WTC11 (cell line): ENCODE data around the gene CPN1. TPM values are rescaled to one million over a fixed set of nuclear protein-coding genes. Genes with fewer than 3 reads are reported as not detected.

Source experiments
- ATAC-seq: fragments of 200-7000 bp; cut with Tn5 transposase; 2 replicates; pipeline ENCODE4 v1.10.0; 2021; ENCODE audit warnings: mild to moderate bottlenecking, moderate library complexity
- CTCF ChIA-PET: fragments of 300-600 bp; sonication (Branson Sonifier 250); formaldehyde crosslinking; loops from one replicate; lab custom pipeline; 2021; ENCODE audit warnings: antibody characterized with exemption; lab: Charles Lee
- POLR2A ChIA-PET: fragments of 350-600 bp; sonication (Branson Sonifier 250); formaldehyde crosslinking; loops from one replicate; lab custom pipeline; 2021; ENCODE audit warnings: antibody characterized with exemption; lab: Charles Lee
- DNase-seq: peaks from one replicate; pipeline ENCODE4 v3.0.0; 2021; ENCODE audit warnings: low spot score
- H3K27ac Mint-ChIP-seq: 2 replicates; pipeline ENCODE4 v1.8.0; 2021; ENCODE audit warnings: mixed read lengths
- H3K27me3 Mint-ChIP-seq: 2 replicates; pipeline ENCODE4 v1.8.0; 2021; ENCODE audit warnings: low read depth, mild to moderate bottlenecking, moderate library complexity, mixed read lengths
- H3K36me3 Mint-ChIP-seq: 2 replicates; pipeline ENCODE4 v1.8.0; 2021; ENCODE audit warnings: mixed read lengths
- H3K4me1 Mint-ChIP-seq: 2 replicates; pipeline ENCODE4 v1.8.0; 2022; ENCODE audit warnings: mixed read lengths
- H3K4me3 Mint-ChIP-seq: 2 replicates; pipeline ENCODE4 v1.8.0; 2021; ENCODE audit warnings: mild to moderate bottlenecking, moderate library complexity, mixed read lengths
- H3K9me3 Mint-ChIP-seq: 2 replicates; pipeline ENCODE4 v1.8.0; 2021; ENCODE audit warnings: mixed read lengths
- AFF4 ChIP-seq: sonication (generic); formaldehyde crosslinking; IDR thresholded peaks from 2 replicates; pipeline ENCODE4 v1.8.1; 2023; ENCODE audit warnings: mild to moderate bottlenecking, missing genetic modification reagents, borderline replicate concordance
- AR ChIP-seq: fragments of 250-450 bp; sonication (Bioruptor Pico); IDR thresholded peaks from 2 replicates; pipeline ENCODE4 v1.9.0; 2021; ENCODE audit warnings: mild to moderate bottlenecking
- GRHL2 ChIP-seq: fragments of 250-450 bp; sonication (Bioruptor Pico); IDR thresholded peaks from 2 replicates; pipeline ENCODE4 v1.8.0; 2022; ENCODE audit warnings: mild to moderate bottlenecking, moderate library complexity; ENCODE audit not compliant: insufficient replicate concordance, severe bottlenecking
- IRF2 ChIP-seq: sonication (generic); formaldehyde crosslinking; IDR thresholded peaks from 2 replicates; pipeline ENCODE4 v1.8.0; 2022; ENCODE audit warnings: low read depth, missing genetic modification reagents, borderline replicate concordance
- KAT7 ChIP-seq: sonication (generic); formaldehyde crosslinking; IDR thresholded peaks from 2 replicates; pipeline ENCODE4 v1.8.1; 2023; ENCODE audit warnings: missing genetic modification reagents, mild to moderate bottlenecking, borderline replicate concordance
- MAX ChIP-seq: sonication (generic); formaldehyde crosslinking; IDR thresholded peaks from 2 replicates; pipeline ENCODE4 v1.8.0; 2022; ENCODE audit warnings: mild to moderate bottlenecking, missing genetic modification reagents
- MLX ChIP-seq: sonication (generic); formaldehyde crosslinking; IDR thresholded peaks from 2 replicates; pipeline ENCODE4 v1.8.1; 2023; ENCODE audit warnings: mild to moderate bottlenecking, missing genetic modification reagents, moderate library complexity
- NFE2L1 ChIP-seq: sonication (generic); formaldehyde crosslinking; IDR thresholded peaks from 2 replicates; pipeline ENCODE4 v1.8.1; 2023; ENCODE audit warnings: missing genetic modification reagents
- RELA ChIP-seq: sonication (generic); formaldehyde crosslinking; IDR thresholded peaks from 2 replicates; pipeline ENCODE4 v1.8.1; 2022; ENCODE audit warnings: missing genetic modification reagents, mild to moderate bottlenecking, borderline replicate concordance
- SP1 ChIP-seq: sonication (generic); formaldehyde crosslinking; conservative IDR thresholded peaks from 2 replicates; pipeline ENCODE4 v1.8.1; 2022; ENCODE audit warnings: missing genetic modification reagents
- USF2 ChIP-seq: sonication (generic); formaldehyde crosslinking; IDR thresholded peaks from 2 replicates; pipeline ENCODE4 v1.8.1; 2023; ENCODE audit warnings: mild to moderate bottlenecking, missing genetic modification reagents, moderate library complexity
- ZNF532 ChIP-seq: fragments of 250-450 bp; sonication (Bioruptor Pico); IDR thresholded peaks from 2 replicates; pipeline ENCODE4 v1.9.0; 2021; ENCODE audit warnings: mild to moderate bottlenecking, borderline replicate concordance
- ZNF671 ChIP-seq: fragments of 250-450 bp; sonication (Bioruptor Pico); IDR thresholded peaks from 2 replicates; pipeline ENCODE4 v1.8.0; 2021; ENCODE audit warnings: mild to moderate bottlenecking
- total RNA-seq: library from RNA; stranded (reverse); gene quantifications from 3 replicates; pipeline ENCODE4 v1.2.3, GENCODE V29; 2021
- TF ChIP-seq, protein P1 (sequence below): sonication (generic); formaldehyde crosslinking; IDR thresholded peaks from 2 replicates; pipeline ENCODE4 v1.8.0; 2022; ENCODE audit warnings: mild to moderate bottlenecking, missing genetic modification reagents

The CPN1 gene
- total RNA-seq, 1 experiment from 2014 or later, result 0.42 TPM

DNA sequence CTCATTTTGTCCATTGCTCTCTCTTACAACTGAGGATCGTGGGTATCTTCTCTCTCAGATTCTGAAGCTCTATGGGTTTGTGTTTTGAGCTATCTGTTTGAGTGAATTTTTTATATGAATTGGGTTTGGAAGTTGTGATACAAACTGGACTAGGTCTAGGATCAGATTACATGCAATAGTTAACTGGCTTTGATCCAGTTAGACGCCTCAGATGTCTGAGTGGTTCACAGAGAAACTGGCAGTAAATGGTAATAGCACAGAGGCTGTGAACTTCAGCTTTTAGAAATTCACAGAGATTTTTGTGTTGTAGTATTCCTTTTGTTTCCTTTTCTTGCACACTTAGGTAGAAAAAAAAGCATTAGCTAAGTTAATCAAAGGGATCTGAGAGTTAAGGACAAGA, 59.3 kb downstream of the CPN1 start:
- peaks cover 14% of the 10 kb centered on the region for H3K4me1 Mint-ChIP-seq
- ATAC-seq (no peak), DNase-seq (no peak)
- TF ChIP-seq USF2 (CRISPR knock-in tag), result no peak
- no peak for TF ChIP-seq IRF2 (CRISPR knock-in tag)
- TF ChIP-seq MAX, result no peak
- TF ChIP-seq ZNF671, result no peak
- no peak for TF ChIP-seq NFE2L1 (CRISPR knock-in tag)
- TF ChIP-seq SP1 (CRISPR knock-in tag), result no peak
- TF ChIP-seq ZNF532 (CRISPR knock-in tag), result no peak
- TF ChIP-seq MLX (CRISPR knock-in tag), result no peak
- TF ChIP-seq GRHL2 (CRISPR knock-in tag), result no peak
- TF ChIP-seq, protein P1, sequence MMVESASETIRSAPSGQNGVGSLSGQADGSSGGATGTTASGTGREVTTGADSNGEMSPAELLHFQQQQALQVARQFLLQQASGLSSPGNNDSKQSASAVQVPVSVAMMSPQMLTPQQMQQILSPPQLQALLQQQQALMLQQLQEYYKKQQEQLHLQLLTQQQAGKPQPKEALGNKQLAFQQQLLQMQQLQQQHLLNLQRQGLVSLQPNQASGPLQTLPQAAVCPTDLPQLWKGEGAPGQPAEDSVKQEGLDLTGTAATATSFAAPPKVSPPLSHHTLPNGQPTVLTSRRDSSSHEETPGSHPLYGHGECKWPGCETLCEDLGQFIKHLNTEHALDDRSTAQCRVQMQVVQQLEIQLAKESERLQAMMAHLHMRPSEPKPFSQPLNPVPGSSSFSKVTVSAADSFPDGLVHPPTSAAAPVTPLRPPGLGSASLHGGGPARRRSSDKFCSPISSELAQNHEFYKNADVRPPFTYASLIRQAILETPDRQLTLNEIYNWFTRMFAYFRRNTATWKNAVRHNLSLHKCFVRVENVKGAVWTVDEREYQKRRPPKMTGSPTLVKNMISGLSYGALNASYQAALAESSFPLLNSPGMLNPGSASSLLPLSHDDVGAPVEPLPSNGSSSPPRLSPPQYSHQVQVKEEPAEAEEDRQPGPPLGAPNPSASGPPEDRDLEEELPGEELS (CRISPR knock-in tag), result no peak
- TF ChIP-seq AR (CRISPR knock-in tag), result no peak
- TF ChIP-seq KAT7, result no peak
- TF ChIP-seq AFF4 (CRISPR knock-in tag), result no peak
- no peak for TF ChIP-seq RELA (CRISPR knock-in tag)
- H3K27ac Mint-ChIP-seq, result no peak overlapping the region
- POLR2A ChIA-PET, result interaction anchor here (0.6 kb wide), 1 partner anchor 93 kb away, joined by 3 read pairs; no protein-coding TSS in a partner anchor
- H3K36me3 Mint-ChIP-seq, result peaks cover 4% of the 10 kb centered on the region
- no peak overlapping the region for H3K4me3 Mint-ChIP-seq
- H3K27me3 Mint-ChIP-seq, result no peaks in the 10 kb centered on the region; the same call in 1 of the 2 replicates
- CTCF ChIA-PET, result interaction anchor here (1.3 to 3.5 kb wide), 2 partner anchors 108 to 177 kb away, joined by 3 to 12 read pairs; no protein-coding TSS in a partner anchor
- peaks cover 4% of the 10 kb centered on the region; the same call in 1 of the 2 replicates for H3K9me3 Mint-ChIP-seq
